T-helper 17 cell (primary cell): Measurements from ENCODE around the gene PSD2. TPM values are rescaled to one million over a fixed set of nuclear protein-coding genes. Genes with fewer than 3 reads are reported as not detected.

Experiments used
- ATAC-seq: fragments of 150-1000 bp; cut with Tn5 transposase; 2 replicates; pipeline ENCODE4 v1.10.0; 2021; ENCODE audit warnings: mild to moderate bottlenecking, moderate library complexity
- DNase-seq, 3 donors: peaks; one replicate each; pipeline versions ENCODE4 v3.0.0 to v3.0.0-alpha.2; 2020 to 2021
- H3K9me3 ChIP-seq: one replicate; pipeline ENCODE4 v1.7.0; 2013; ENCODE audit warnings: low read length, mild to moderate bottlenecking; ENCODE audit not compliant: control insufficient read depth, poor library complexity, severe bottlenecking
- H3K27ac Mint-ChIP-seq: one replicate; pipeline ENCODE4 v1.8.0; 2022; ENCODE audit warnings: mild to moderate bottlenecking, moderate library complexity, mixed read lengths
- H3K27me3 Mint-ChIP-seq: one replicate; pipeline ENCODE4 v1.8.0; 2022; ENCODE audit warnings: mixed read lengths
- H3K36me3 Mint-ChIP-seq: one replicate; pipeline ENCODE4 v1.8.0; 2022; ENCODE audit warnings: low read depth, mixed read lengths
- H3K4me1 Mint-ChIP-seq: one replicate; pipeline ENCODE4 v1.8.0; 2022; ENCODE audit warnings: mild to moderate bottlenecking, mixed read lengths
- H3K4me3 Mint-ChIP-seq: one replicate; pipeline ENCODE4 v1.8.0; 2022; ENCODE audit warnings: mild to moderate bottlenecking, moderate library complexity, mixed read lengths
- total RNA-seq, 4 donors: library from RNA in 2 of 4; stranded (reverse) in 2 of 4; gene quantifications; one replicate each; pipeline ENCODE4 v1.2.3 and lab custom pipeline; 2022 to 2026

Gene PSD2
- total RNA-seq, 2 donors from 2014 or later: 0.07 TPM; not detected in 1

GRCh38 chr5:139855946-139856540 lies 60.4 kb downstream of the PSD2 start:
- Mint-ChIP-seq H3K27ac (no peak overlapping the region), H3K4me3 (no peak overlapping the region), H3K36me3 (no peaks in the 10 kb centered on the region), H3K27me3 (no peaks in the 10 kb centered on the region), H3K4me1 (peaks cover 7% of the 10 kb centered on the region)
- DNase-seq: no peak
- H3K9me3 ChIP-seq: no peaks in the 10 kb centered on the region
- ATAC-seq: no peak

- ATAC-seq: no peak
- no peaks in the 10 kb centered on the region for H3K36me3 Mint-ChIP-seq
- no peaks in the 10 kb centered on the region for H3K9me3 ChIP-seq
- no peak for DNase-seq
- no peak overlapping the region for H3K27ac Mint-ChIP-seq
- H3K4me3 Mint-ChIP-seq: no peak overlapping the region
- H3K4me1 Mint-ChIP-seq: peaks cover 7% of the 10 kb centered on the region
- H3K27me3 Mint-ChIP-seq: no peaks in the 10 kb centered on the region
These were observed 61.1 kb downstream of the PSD2 start for GRCh38 chr5:139856714-139857113.

GRCh38 chr5:139859013-139859412 lies 63.4 kb downstream of the PSD2 start:
- ATAC-seq: no peak

GRCh38 chr5:139861021-139861888 lies 65.6 kb downstream of the PSD2 start:
- no peak for ATAC-seq
- H3K9me3 ChIP-seq: no peaks in the 10 kb centered on the region
- H3K27ac Mint-ChIP-seq: no peak overlapping the region
- H3K27me3 Mint-ChIP-seq: peaks cover 17% of the 10 kb centered on the region
- H3K36me3 Mint-ChIP-seq: no peaks in the 10 kb centered on the region
- DNase-seq: no peak
- no peak overlapping the region for H3K4me3 Mint-ChIP-seq
- no peaks in the 10 kb centered on the region for H3K4me1 Mint-ChIP-seq

More at GRCh38 chr5:139859013-139859412, 63.4 kb downstream of the PSD2 start:
- H3K9me3 ChIP-seq: no peaks in the 10 kb centered on the region
- Mint-ChIP-seq H3K4me3 (no peak overlapping the region), H3K27ac (no peak overlapping the region), H3K27me3 (no peaks in the 10 kb centered on the region), H3K4me1 (peaks cover 2% of the 10 kb centered on the region), H3K36me3 (no peaks in the 10 kb centered on the region)
- no peak for DNase-seq

GRCh38 chr5:139861889-139862207 lies 66.2 kb downstream of the PSD2 start:
- Mint-ChIP-seq H3K36me3 (peaks cover 3% of the 10 kb centered on the region), H3K4me1 (no peaks in the 10 kb centered on the region), H3K27me3 (peaks cover 23% of the 10 kb centered on the region), H3K27ac (no peak overlapping the region), H3K4me3 (no peak overlapping the region)
- no peaks in the 10 kb centered on the region for H3K9me3 ChIP-seq
- ATAC-seq: no peak
- no peak for DNase-seq

DNA sequence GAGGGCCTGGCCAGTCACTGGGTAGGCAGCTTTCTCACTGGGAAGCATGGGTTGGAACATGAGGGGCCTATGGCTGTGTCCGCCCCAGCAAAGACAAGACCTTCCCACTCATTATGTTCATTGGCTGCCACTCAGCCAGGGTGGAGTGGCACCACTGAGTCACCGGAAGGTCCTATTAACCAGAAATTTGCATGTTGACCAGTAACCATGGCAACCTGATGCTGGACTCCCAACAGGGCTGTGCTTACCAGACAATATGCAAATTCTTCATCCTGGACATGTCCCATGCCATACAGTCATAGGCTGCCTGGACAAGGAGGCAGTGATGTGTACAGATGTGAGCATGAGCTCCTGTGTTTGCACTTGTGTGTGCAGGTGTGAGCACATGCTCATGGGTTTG lies 66.7 kb downstream of the PSD2 start:
- no peaks in the 10 kb centered on the region for H3K9me3 ChIP-seq
- no peak overlapping the region for H3K4me3 Mint-ChIP-seq
- H3K27ac Mint-ChIP-seq: no peak overlapping the region
- no peak for ATAC-seq
- DNase-seq: no peak
- no peaks in the 10 kb centered on the region for H3K4me1 Mint-ChIP-seq
- H3K27me3 Mint-ChIP-seq: peaks cover 28% of the 10 kb centered on the region
- peaks cover 3% of the 10 kb centered on the region for H3K36me3 Mint-ChIP-seq

GRCh38 chr5:139862803-139863202 lies 67.2 kb downstream of the PSD2 start:
- Mint-ChIP-seq H3K27me3 (peaks cover 30% of the 10 kb centered on the region), H3K36me3 (peaks cover 3% of the 10 kb centered on the region), H3K4me1 (no peaks in the 10 kb centered on the region), H3K27ac (no peak overlapping the region), H3K4me3 (no peak overlapping the region)
- ATAC-seq (no peak), DNase-seq (no peak)
- no peaks in the 10 kb centered on the region for H3K9me3 ChIP-seq

DNA sequence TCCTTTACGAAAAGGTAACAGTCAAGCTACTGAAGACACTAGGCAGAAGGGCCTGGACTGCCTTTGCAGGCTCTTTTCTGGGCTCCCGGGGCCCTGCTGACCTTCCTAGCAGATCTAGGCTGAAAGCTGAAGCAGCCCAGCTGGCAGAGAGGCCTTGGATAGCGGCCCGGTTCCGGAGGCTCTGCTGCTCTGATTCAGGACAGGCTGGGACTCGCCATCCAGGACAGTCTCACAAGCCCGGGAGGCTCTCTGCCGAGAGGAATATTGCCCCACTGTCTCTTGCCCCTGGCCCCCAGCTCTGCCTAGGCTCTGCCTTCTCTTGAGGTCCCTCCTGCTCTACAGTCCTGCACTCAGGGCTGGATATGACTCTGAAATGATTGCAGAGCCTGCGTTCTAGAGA lies 67.8 kb downstream of the PSD2 start:
- H3K27me3 Mint-ChIP-seq: peaks cover 35% of the 10 kb centered on the region
- no peaks in the 10 kb centered on the region for H3K9me3 ChIP-seq
- ATAC-seq (no peak), DNase-seq (no peak)
- no peak overlapping the region for H3K4me3 Mint-ChIP-seq
- peaks cover 3% of the 10 kb centered on the region for H3K36me3 Mint-ChIP-seq
- no peak overlapping the region for H3K27ac Mint-ChIP-seq
- H3K4me1 Mint-ChIP-seq: no peaks in the 10 kb centered on the region

DNA sequence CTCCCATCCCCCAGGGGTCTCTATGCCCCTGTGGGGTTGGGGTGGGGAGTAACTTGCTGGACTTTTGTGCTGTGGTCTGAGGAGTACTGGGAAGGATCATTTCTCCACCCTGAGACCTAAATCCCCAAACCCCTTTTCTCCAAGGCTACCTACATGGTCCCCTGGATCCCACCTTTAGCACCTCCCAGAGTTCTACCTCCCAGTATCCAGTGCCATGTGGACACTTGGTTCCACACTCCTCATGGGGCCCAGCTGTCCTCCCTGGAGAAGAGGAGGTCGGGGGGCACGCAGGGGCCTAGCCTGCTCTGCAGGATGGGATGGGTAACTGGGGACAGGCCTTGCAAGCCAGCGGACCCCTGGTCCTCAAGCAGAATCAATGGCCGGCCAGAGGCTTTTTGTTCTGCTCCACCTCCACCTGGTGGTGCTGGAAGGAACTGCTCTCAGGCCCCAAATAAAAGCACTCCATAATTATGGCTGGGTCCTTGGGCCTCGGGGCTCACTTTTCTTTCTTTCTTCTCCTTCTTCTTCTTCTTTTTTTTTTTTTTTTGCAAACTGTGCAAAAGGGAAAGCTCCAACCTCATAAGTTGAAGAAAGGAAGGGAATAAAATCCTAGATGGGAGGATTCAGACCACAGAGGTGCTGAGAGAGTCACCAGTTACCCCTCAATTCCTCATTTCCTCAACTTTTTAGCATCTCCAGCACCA lies 68.4 kb downstream of the PSD2 start:
- H3K36me3 Mint-ChIP-seq: peaks cover 3% of the 10 kb centered on the region
- no peak overlapping the region for H3K27ac Mint-ChIP-seq
- ATAC-seq (peak; percentile 77), DNase-seq (peak; percentile 28 to 52 (median 30))
- peaks cover 37% of the 10 kb centered on the region for H3K27me3 Mint-ChIP-seq
- no peaks in the 10 kb centered on the region for H3K9me3 ChIP-seq
- H3K4me1 Mint-ChIP-seq: no peaks in the 10 kb centered on the region
- no peak overlapping the region for H3K4me3 Mint-ChIP-seq

GRCh38 chr5:139864716-139865483 lies 69.3 kb downstream of the PSD2 start:
- no peaks in the 10 kb centered on the region for H3K4me1 Mint-ChIP-seq
- peaks cover 39% of the 10 kb centered on the region for H3K27me3 Mint-ChIP-seq
- no peak overlapping the region for H3K27ac Mint-ChIP-seq
- ATAC-seq: no peak
- H3K36me3 Mint-ChIP-seq: peaks cover 3% of the 10 kb centered on the region
- no peak overlapping the region for H3K4me3 Mint-ChIP-seq
- DNase-seq: no peak
- H3K9me3 ChIP-seq: no peaks in the 10 kb centered on the region

DNA sequence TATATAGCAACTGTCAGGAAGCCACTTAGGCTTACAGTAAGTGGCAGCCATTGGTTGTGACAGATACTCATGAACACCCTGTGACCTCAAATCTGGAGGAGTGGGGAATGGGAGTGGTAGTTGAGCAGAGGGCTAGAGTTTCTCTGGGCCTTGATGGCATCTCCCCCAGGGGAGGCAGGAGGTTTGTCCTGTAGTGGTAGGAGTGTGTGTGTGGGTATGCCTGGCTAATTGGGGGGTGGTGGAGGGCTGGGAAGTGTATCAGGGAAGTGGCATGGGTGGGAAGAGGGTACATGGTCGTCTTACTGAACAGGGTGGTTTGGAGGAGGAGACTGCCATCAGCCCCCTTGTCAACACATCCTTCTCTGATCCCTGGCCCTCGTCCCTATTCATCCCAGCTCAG lies 71.5 kb downstream of the PSD2 start:
- peaks cover 53% of the 10 kb centered on the region for H3K27me3 Mint-ChIP-seq
- ATAC-seq: no peak

DNA sequence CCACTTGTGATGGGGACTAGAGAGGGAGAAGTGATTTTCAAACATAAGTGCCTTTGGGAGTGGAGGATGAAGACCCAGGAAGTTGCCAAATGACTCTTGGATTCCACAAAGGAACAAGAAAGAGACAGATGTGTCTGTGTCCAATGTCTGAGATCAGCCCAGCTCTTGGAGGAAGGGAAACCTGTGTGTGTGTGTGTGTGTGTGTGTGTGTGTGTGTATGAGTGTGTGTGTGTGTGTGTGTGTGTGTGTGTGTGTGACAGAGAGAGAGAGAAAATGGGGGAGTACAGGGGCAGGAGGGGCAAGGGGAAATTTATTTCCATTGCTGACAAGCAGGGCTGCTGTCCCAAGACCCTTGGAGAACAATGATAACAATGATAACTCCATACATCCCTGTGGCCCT lies 72.0 kb downstream of the PSD2 start:
- Mint-ChIP-seq H3K4me3 (no peak overlapping the region), H3K27me3 (peaks cover 54% of the 10 kb centered on the region), H3K36me3 (peaks cover 3% of the 10 kb centered on the region), H3K4me1 (peaks cover 2% of the 10 kb centered on the region), H3K27ac (no peak overlapping the region)
- ATAC-seq: no peak
- H3K9me3 ChIP-seq: no peaks in the 10 kb centered on the region
- no peak for DNase-seq

More for the DNA sequence above, 71.5 kb downstream of the PSD2 start:
- no peaks in the 10 kb centered on the region for H3K9me3 ChIP-seq
- H3K36me3 Mint-ChIP-seq: peaks cover 3% of the 10 kb centered on the region
- H3K4me3 Mint-ChIP-seq: no peak overlapping the region
- peaks cover 2% of the 10 kb centered on the region for H3K4me1 Mint-ChIP-seq
- no peak overlapping the region for H3K27ac Mint-ChIP-seq
- DNase-seq: no peak
